Spleen (tissue), 11 donors: ENCODE data around the gene AGO4. TPM values are rescaled to one million over a fixed set of nuclear protein-coding genes. Genes with fewer than 3 reads are reported as not detected.
A peak's percentile ranks its signal among the peaks of the same experiment; 100 is the strongest.
"Not testable (repeated sequence)": the region's sequence is repeated elsewhere in the genome, so short reads cannot be mapped to it uniquely, and the experiment has no call there.

ENCODE experiments used
- DNase-seq: peaks from one replicate; pipeline ENCODE4 v3.0.0-alpha.2; 2020
- H3K27ac ChIP-seq, 8 donors: fragments of 200-600 bp; sonication (generic) in 7 of 8; 1 replicate in 4 of 8; 2 replicates in 4 of 8; pipeline versions ENCODE4 v1.5.0 to v1.8.0; 2016 to 2021; ENCODE audit warnings: inconsistent platforms in 4 of 8, mild to moderate bottlenecking in 4 of 8, moderate library complexity in 1 of 8
- H3K27me3 ChIP-seq, 7 donors: fragments of 200-600 bp; sonication (generic) in 6 of 7; replicated peaks in 1 of 7; 1 replicate in 4 of 7; 2 replicates in 3 of 7; pipeline versions ENCODE4 v1.5.0 to v1.8.0; 2016 to 2021; ENCODE audit warnings: inconsistent platforms in 3 of 7, mild to moderate bottlenecking in 1 of 7
- H3K36me3 ChIP-seq, 6 donors: fragments of 200-600 bp; sonication (generic) in 5 of 6; 1 replicate in 4 of 6; 2 replicates in 2 of 6; pipeline versions ENCODE4 v1.5.0 to v1.8.0; 2016 to 2021; ENCODE audit warnings: inconsistent platforms in 2 of 6
- H3K4me1 ChIP-seq, 6 donors: fragments of 200-600 bp; sonication (generic) in 5 of 6; 1 replicate in 3 of 6; 2 replicates in 3 of 6; pipeline versions ENCODE4 v1.5.0 to v1.8.0; 2016 to 2021; ENCODE audit warnings: inconsistent platforms in 3 of 6
- H3K4me3 ChIP-seq, 8 donors: fragments of 200-600 bp; sonication (generic) in 7 of 8; 1 replicate in 4 of 8; 2 replicates in 4 of 8; pipeline versions ENCODE4 v1.5.0 to v1.8.0; 2016 to 2021; ENCODE audit warnings: inconsistent platforms in 4 of 8, mild to moderate bottlenecking in 4 of 8, moderate library complexity in 2 of 8
- H3K9me3 ChIP-seq, 8 donors: fragments of 200-600 bp; sonication (generic) in 7 of 8; 1 replicate in 4 of 8; 2 replicates in 4 of 8; pipeline versions ENCODE4 v1.5.0 to v1.8.0; 2016 to 2021; ENCODE audit warnings: inconsistent platforms in 4 of 8
- CTCF ChIP-seq, 11 experiments: fragments of 200-600 bp in 7 of 11; fragments of 450-650 bp in 4 of 11; sonication (generic) in 4 of 11; IDR thresholded peaks in 8 of 11; conservative IDR thresholded peaks in 3 of 11; 1 replicate in 7 of 11; 2 replicates in 4 of 11; pipeline versions ENCODE4 v1.4.0 to v1.8.0; 2016 to 2021; ENCODE audit warnings: antibody characterized with exemption in 11 of 11, inconsistent platforms in 4 of 11, mild to moderate bottlenecking in 1 of 11
- POLR2A ChIP-seq, 3 donors: fragments of 450-650 bp; IDR thresholded peaks; one replicate each; pipeline ENCODE4 v1.5.1; 2017; ENCODE audit warnings: antibody characterized with exemption in 3 of 3, mild to moderate bottlenecking in 1 of 3
- POLR2AphosphoS5 ChIP-seq, 3 donors: sonication (generic); formaldehyde crosslinking; IDR thresholded peaks; one replicate each; pipeline ENCODE4 v1.5.1; 2017; ENCODE audit warnings: antibody characterized with exemption in 3 of 3
- WGBS, 5 donors: extraction: QIAGEN DNeasy Blood & Tissue Kit in 3 of 5; methylation state at CpG; one replicate each; pipeline versions ENCODE4 v1.1.5 to v1.1.7; 2013 to 2018; 5-methylcytosine and 5-hydroxymethylcytosine counted together
- intact Hi-C: fragments of 100-400 bp; cut with DNase I; formaldehyde crosslinking; loops from one replicate; pipeline ENCODE4 v1.15.0; 2023; ENCODE audit warnings: low total_unique reads
- polyA plus RNA-seq, 3 donors: library from polyadenylated mRNA; stranded (reverse); fragments of 200-250 nt; gene quantifications; one replicate each; pipeline ENCODE4 v1.2.1, GENCODE V29; 2013
- total RNA-seq, 7 donors: library from RNA; depleted of rRNA in 3 of 7; stranded (reverse); fragments of >200 nt in 3 of 7; fragmentation: NEBNext Ultra II Directional in 4 of 7; extraction: Animal tissue kit (Norgen Biotek cat#: 25700) in 4 of 7; gene quantifications; one replicate each; pipeline versions ENCODE4 v1.1.0 to v1.2.1, GENCODE V29; 2016 to 2021
- donor health status: healthy with polysubstance abuse.
- donor health status: DM: no; HTN: no; CAD: no; lungs with moderate emphysema.
- donor health status: DM: no; HTN: no; CAD: no.
- donor health status: Bipolar disorder and iron deficiency.
- donor health status: healthy.
- donor health status: DM: no; HTN: no; CAD: no.
- donor health status: DM: yes; HTN: yes; CAD: no.

The AGO4 gene
- total and polyA plus RNA-seq, 10 donors, result 6.4 to 73.3 (median 31.7) TPM

GRCh38 chr1:35886577-35887431 is 79.0 kb downstream of the AGO4 start:
- Histone ChIP-seq H3K9me3 (no peaks in the 10 kb centered on the region), H3K4me1 (peaks cover 19 to 76% (median 66%) of the 10 kb centered on the region in 6 donors), H3K27me3 (no peaks in the 10 kb centered on the region), H3K4me3 (no peak overlapping the region), H3K36me3 (peaks cover 0 to 37% (median 12%) of the 10 kb centered on the region in 6 donors), H3K27ac (peak overlapping the region in 6 of 8 donors; percentile 29 to 91 (median 50))
- DNase-seq, result no peak
- TF ChIP-seq CTCF (IDR thresholded peaks at IDR 0.05 in 8 of 11, conservative IDR thresholded peaks at IDR 0.05 in 3 of 11) (no peak), POLR2AphosphoS5 (IDR thresholded peaks at IDR 0.05) (no peak), POLR2A (IDR thresholded peaks at IDR 0.05) (no peak)
- 39 to 52% (median 44%) methylated on average over 3 of the region's 3 CpGs for WGBS, 5 donors
- intact Hi-C loops, result loop anchor here (10.0 kb wide), 1 partner anchor 48 kb away; the partner anchor contains the start of gene AGO3

GRCh38 chr1:35887508-35887907 is 79.7 kb downstream of the AGO4 start:
- H3K27me3 ChIP-seq, result no peaks in the 10 kb centered on the region
- DNase-seq, result no peak
- 62 to 77% (median 65%) methylated on average over 2 of the region's 2 CpGs for WGBS, 5 donors
- peaks cover 19 to 74% (median 65%) of the 10 kb centered on the region in 6 donors for H3K4me1 ChIP-seq
- H3K27ac ChIP-seq, result peak overlapping the region in 6 of 8 donors; percentile 29 to 91 (median 50)
- no peaks in the 10 kb centered on the region for H3K9me3 ChIP-seq
- no peak overlapping the region for H3K4me3 ChIP-seq
- H3K36me3 ChIP-seq, result peaks cover 0 to 44% (median 17%) of the 10 kb centered on the region in 6 donors
- TF ChIP-seq CTCF (IDR thresholded peaks at IDR 0.05 in 8 of 11, conservative IDR thresholded peaks at IDR 0.05 in 3 of 11) (no peak), POLR2A (IDR thresholded peaks at IDR 0.05) (no peak), POLR2AphosphoS5 (IDR thresholded peaks at IDR 0.05) (no peak)
- intact Hi-C loops, result loop anchor here (10.0 kb wide), 1 partner anchor 47 kb away; the partner anchor contains the start of gene AGO3

- no peak for DNase-seq
- intact Hi-C loops, result loop anchor here (10.0 kb wide), 1 partner anchor 47 kb away; the partner anchor contains the start of gene AGO3
- no peak for TF ChIP-seq POLR2AphosphoS5 (IDR thresholded peaks at IDR 0.05)
- TF ChIP-seq POLR2A (IDR thresholded peaks at IDR 0.05), result no peak
- no peak for TF ChIP-seq CTCF (IDR thresholded peaks at IDR 0.05 in 8 of 11, conservative IDR thresholded peaks at IDR 0.05 in 3 of 11)
Observed at GRCh38 chr1:35888255-35888654, 80.4 kb downstream of the AGO4 start.

GRCh38 chr1:35888981-35889380 is 81.2 kb downstream of the AGO4 start:
- peaks cover 3 to 59% (median 26%) of the 10 kb centered on the region in 6 donors for H3K36me3 ChIP-seq
- intact Hi-C loops, result loop anchor here (10.0 kb wide), 1 partner anchor 46 kb away; the partner anchor contains the start of gene AGO3
- 49 to 55% (median 50%) methylated on average over 3 of the region's 3 CpGs for WGBS, 5 donors

More at GRCh38 chr1:35888255-35888654, 80.4 kb downstream of the AGO4 start:
- WGBS, 5 donors, result 81 to 89% (median 86%) methylated on average over 11 of the region's 11 CpGs
- H3K36me3 ChIP-seq, result peaks cover 0 to 51% (median 23%) of the 10 kb centered on the region in 6 donors
- peaks cover 19 to 75% (median 60%) of the 10 kb centered on the region in 6 donors for H3K4me1 ChIP-seq
- H3K9me3 ChIP-seq, result no peaks in the 10 kb centered on the region
- H3K27me3 ChIP-seq, result no peaks in the 10 kb centered on the region
- no peak overlapping the region for H3K4me3 ChIP-seq
- peak overlapping the region in 6 of 8 donors; percentile 10 to 91 (median 45) for H3K27ac ChIP-seq

More at GRCh38 chr1:35888981-35889380, 81.2 kb downstream of the AGO4 start:
- H3K4me3 ChIP-seq, H3K27me3 ChIP-seq, DNase-seq, H3K9me3 ChIP-seq: not testable (repeated sequence)
- peaks cover 20 to 76% (median 59%) of the 10 kb centered on the region in 6 donors for H3K4me1 ChIP-seq
- peak overlapping the region in 6 of 8 donors; percentile 26 to 91 (median 44) for H3K27ac ChIP-seq
